GM21786 (cell line): ENCODE results near the gene TTC28.

ENCODE experiments used
- ATAC-seq: cut with Tn5 transposase; IDR thresholded peaks from one replicate; pipeline ENCODE4 v1.9.1; 2021; ENCODE audit not compliant: unreplicated experiment

The TTC28 gene

DNA sequence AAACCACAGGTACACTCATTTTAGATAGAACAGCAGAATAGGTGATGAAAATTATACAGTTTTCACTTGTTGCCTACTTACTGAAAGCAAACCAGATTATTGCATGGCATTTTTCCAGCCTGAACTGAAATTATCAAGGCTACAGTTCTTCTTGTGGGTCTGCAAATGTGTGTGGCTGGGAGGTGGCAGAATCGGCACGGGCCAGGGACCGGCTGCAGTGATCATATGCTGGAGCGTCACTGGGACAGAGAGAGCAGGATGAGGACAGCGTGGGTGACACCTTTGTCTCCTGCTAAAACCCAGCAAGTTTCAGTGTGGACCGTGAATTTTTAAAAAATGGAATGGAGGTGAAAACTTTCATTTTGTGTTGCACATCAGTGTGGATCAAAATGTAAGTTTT lies 701.3 kb downstream of the TTC28 start:
- ATAC-seq: no peak

DNA sequence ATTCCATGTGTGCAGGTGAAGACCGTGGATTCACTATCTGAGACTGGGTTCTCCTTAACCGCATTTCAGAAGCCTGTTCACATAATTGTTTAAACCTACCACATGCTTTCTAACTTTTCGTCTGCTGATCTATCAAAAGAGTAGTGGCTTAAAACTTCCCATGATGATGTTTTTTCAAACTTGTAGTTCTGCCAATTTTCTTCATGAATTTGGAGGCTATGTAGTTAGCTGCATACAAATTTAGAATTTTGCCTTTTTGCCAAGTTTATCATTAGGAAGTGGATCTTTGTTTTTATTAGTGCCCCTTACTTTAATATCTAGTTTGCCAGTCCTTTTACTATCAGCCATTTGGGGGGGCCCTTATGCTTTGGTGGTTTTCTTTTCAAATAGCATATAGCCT lies 703.1 kb downstream of the TTC28 start:
- ATAC-seq: no peak

DNA sequence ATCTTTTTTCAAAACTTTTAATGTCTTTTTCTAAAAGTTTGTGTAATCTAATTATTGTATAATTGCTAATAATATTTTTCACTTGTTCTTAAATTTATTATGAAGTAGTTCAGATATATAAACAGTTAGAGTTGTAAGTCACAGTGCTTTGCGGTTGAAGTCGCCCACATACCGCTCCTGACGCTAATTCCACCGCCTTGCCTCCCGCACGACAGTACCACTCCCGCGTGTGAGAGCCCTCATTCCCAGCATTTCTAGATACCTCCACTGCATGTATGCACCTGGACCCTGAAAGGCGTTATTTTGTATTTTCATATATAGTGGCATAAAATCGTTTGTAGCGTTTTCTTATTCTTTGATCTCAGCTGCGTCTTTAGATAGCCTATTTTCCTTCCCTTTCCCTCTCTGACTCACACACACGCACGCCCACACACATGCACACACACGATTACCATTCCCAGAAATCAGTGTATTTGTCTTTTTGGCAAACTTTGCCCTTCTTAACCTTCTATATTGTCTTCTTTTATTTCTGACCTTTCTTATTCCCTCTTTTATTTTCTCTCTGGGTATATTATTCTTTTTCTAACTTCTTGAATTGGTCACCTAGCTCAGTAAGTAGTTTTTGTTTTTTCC lies 704.1 kb downstream of the TTC28 start:
- ATAC-seq: no peak

DNA sequence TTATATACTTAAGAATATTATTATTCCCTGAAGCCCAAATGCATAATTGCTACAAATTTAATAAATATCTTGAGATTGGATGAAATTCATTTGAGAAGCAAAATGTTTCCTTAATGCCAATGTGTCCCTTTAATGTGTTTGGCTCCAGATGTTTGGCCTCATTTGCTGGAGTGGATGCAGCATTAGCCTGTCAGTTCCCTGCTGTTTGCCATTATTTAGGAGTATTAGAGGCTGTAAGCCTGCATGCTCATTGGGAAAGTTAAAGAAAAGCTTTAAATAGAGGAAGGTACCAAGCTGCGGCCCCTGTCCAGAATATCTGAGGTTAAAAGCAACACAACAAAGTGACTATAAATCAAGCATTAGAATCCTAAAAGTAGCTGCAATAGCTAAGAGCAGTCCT lies 705.8 kb downstream of the TTC28 start:
- no peak for ATAC-seq

DNA sequence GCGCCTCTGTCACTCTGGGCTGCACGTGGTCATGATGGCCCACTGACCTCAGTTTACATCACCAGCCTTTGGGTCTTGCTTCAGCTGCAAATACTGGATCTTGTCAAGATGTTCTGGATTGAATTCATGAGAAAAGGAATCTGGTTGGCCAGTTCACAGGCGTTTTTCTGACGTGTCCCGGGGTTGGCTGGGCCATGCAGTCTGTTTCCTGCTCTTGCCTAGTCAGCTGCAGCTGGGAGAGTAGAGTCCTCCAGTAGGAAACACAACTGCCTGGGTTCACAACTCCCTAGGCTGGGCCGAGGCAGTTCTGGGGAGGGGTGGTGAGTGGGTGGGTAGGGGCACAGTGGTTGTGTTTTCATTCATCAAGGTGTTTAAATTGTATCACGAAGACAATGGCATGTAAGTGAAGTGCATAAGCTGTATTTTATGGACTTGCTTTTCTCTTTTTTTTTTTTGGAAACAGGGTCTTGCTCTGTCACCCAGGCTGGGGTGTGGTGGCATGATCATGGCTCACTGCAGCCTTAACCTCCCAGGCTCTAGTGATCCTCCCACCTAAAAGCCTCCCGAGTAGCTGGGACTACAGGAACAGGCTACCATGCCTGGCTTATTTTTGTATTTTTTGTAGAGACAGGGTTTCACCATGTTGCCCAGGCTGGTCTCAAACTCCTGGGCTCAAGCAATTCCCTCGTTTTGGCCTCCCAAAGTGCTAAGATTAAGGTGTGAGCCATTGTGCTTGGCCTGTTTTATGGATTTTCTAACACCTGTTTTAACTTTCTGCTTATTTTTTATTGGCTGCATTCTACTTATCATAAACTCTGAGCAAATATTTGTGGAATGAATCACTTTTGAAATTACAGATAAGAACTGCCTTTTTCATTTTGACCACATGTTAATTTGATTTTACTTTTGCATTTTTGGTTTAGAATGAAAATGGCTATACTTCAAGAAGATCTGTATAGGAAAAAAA lies 706.6 kb downstream of the TTC28 start:
- no peak for ATAC-seq

DNA sequence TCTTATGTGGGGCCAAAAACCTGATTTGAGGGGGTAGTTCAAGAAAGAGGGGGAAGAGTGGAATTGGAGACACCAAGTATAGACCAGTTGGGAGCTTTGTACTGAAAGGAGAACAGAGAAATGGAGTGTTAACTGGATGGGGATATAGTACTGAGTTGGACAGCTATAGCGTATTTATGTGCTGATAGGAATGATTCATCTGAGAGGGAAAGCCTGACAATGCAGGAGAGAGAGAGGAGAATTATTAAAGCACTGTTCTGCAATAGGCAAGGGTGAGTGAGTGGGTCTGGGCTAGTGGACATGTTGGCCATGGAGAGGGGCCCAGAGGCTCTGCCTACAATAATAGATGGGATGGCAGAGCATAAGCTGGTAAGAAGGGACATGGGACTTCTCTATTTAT lies 707.7 kb downstream of the TTC28 start:
- ATAC-seq: no peak

DNA sequence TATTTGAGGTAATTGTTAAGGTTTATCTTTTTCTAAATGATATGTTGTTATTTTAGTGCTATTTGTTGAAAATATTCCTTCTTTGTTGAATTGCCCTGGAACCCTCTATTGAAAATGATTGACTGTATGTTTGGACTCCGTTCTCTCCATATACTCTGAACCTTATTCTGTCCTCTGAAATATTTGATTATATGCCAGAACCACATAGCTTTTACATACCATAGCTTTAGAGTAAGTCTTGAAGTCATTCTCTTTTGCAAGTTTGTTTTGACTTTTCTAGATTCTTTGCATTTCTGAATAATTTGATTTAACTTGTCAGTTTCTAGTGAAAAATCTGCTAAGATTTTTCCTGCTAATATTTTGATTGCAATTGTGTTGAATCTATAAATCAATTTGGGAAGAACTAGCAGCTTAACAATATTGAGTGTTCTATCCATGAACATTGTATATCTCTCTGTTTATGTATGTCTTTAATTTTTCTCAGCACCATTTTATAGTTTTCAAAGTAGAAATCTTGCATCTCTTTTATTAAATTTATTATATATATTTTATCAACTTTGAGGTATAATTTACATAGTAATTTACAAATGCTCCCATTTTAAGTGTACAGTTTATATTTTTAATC lies 708.9 kb downstream of the TTC28 start:
- no peak for ATAC-seq

DNA sequence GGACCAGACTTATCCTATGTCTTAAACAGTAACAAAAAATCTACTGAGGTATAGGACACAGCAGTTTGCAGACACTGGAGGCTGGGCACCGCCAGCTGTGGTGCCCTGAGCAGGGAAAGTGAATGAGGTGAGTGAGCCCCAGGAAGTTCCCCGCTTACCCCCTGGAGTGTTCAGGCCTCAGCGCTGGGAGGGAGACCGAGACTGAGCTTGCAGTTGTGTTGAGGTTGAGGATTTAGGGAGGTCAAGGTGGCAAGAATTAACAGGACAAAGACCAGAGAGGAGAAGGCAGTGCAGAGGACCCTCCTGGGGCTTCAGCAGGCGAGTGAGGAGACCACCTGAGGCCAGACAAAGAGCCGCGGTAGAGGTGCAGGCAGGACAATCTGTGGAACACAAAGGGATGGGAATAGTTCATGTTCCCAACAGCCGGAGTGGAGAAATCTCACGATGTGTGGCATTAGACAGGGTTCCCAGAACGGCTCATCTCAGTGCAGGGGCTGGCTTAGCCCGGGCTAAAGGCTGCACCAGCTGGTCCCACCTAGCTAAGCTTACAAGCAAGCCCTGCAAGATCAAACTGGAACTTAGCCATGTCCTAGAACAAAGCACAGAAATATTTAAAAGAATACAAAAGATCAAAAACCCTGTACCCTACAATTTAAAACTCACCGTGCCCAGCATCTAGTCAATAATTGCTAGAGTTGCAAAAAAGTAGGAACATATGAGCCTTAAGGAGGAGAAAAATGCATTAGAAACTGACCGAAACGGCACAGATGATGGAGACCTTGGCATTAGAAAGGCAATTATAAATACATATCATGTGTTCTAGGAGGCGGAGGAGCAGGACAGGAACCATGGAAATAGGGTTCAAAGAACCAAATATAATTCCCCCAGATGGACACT lies 713.2 kb downstream of the TTC28 start:
- ATAC-seq: no peak

DNA sequence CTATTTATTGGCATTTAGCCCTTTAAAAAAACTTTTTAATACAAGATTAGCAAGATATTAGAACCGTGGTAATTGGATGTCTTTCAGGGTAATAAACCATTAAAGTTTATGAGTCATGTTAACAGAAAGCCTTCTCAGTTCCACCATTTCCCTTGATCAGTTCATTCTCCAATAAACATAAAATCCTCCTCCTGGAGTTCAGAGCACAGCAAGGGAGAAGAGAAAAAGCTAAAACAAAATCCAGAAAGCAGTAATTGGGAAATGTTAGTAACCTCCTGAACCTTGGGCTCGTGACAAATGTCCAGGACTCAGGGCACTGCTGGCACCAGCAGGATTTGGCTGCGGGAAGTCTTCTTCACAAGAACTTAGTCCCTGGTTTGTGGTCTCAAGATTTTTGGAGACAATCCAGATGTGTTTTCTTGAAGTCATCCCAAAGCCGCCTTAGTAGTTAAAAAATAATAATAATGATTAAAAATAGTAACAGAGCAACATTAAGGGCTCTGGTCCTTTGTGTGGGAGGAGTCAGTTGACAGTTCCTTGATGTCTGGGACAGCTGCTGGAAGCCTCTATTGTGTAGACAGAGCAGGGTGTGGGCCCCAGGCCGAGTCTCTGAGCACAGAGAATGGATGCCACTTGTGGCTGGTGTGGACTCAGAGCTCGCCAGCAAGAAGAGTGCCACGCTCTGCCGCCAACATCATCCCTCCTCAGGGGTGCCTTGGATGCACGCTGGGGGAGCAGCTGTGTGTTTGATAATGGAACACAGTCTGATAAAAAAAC lies 717.2 kb downstream of the TTC28 start:
- ATAC-seq: no peak

DNA sequence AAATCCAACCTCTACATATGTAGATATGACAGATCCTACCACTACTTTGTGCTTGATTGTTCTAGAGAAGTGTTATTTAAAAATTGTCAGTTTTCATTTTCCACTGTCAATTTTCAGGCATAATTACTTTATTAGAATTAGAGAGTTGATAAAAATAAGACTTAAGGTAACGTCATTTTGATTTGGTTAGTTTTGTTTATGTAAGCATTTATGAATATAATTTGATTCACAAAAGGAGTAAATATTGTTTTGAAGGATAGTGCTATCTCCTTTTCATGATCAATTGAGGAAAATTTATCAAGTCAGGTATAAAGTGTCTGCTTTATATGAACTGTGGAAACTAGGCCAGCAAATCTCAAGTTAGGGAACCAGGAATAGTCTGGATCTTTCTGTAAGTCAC lies 718.0 kb downstream of the TTC28 start:
- ATAC-seq: no peak

DNA sequence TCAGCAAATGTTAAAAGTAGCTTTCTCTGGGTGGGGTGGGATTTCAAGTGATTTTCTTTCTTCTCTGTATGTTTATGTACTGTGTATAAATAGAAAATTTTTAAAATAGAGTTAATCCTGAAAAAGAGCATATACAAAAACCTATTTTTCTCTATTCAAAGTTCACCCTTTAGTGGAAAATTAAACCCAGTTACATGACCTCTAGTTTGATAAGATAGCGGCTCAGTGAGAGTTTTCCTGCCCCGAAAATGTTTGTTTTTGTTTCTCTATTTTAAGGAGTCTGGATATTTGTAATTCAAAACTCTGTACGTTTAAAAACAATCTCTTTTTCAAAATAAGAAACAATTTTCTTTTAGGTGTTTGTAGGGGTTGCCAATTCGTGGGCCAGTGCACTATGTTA lies 718.5 kb downstream of the TTC28 start:
- no peak for ATAC-seq

DNA sequence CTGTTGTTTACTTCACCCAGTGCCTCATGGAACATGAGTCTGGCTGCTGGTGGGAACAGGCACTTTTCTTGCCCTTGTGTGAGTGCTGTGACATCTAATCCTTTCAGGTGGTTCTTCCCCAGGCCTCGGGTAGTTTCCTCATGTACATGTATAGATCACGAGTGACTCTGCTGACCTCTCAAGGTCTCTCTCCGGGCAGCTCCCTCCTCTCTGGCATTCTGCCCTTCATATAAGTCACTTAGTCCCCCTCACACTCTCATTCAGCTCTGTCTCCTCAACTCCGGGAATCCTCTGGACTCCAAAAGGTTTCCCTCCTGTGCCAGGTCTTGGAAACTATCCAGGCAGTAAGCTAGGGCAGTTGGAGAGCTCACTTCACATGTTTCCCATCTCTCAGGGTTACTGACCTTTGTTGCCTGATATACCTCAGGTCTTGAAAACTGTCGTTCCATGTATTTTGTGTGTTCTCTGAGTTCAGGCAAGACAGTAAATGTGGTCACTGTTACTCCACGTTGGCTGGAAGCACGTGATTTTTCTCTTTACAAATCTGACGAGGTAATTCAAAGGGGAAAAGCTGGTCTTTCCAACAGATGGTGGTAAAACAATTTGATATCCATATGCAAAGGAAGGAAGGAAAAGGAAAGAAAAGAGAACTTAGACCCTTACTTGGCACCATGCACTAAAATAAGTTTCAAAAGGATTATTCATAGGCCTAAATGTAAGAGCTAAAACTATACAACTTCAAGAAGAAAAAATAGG lies 720.1 kb downstream of the TTC28 start:
- no peak for ATAC-seq

DNA sequence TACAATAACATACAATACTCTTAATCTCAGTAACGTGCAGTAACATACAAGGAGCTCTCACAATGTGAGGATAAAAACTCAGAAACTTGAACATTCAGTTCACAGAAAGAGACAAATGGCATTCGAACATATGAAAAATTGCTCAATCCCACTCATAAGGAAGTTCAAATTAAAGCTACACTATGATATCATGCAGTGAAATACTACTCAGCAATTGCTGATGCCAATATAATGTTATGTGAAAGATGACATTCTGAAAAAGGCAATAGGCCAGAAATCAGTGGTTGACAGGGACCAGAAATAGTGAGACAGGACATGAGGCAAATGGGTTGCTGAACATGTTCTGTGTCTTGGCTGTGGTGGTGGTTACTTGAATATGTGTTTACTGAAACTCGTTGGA lies 726.9 kb downstream of the TTC28 start:
- no peak for ATAC-seq

DNA sequence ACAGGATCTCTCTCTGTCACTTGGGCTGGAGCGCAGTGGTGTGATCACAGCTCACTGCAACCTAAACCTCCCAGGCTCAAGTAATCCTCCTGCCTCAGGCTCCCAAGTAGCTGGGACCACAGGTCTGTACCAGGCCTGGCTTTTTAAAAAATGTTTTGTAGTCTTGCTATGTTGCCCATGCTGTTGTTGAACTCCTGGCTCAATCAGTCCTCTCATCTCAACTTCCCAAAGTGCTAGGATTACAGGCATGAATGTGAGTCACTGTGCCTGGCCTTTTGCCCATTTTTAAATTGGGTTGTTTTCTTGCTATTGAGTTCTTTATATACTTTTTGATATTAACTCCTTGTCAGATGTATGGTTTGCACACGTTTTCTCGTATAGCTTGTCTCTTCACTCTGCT lies 727.5 kb downstream of the TTC28 start:
- ATAC-seq: no peak

DNA sequence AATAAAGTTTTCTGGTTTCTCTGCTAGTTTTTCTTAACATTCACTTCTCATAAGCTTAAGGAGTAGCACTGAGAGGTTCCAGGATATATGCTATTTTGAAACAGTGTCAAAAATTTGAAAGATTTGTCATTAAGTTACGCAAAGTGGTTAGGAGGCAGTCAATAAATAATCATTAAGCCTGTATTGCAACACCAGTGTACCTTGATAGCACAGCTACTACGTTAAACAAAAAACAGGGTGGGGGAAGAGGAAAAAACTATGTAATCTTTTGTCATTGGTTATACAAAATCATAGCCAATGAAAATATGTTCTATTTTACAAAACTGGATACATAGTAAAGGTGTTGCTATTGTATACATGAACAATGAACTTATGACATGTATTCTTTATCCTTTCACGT lies 730.2 kb downstream of the TTC28 start:
- no peak for ATAC-seq

DNA sequence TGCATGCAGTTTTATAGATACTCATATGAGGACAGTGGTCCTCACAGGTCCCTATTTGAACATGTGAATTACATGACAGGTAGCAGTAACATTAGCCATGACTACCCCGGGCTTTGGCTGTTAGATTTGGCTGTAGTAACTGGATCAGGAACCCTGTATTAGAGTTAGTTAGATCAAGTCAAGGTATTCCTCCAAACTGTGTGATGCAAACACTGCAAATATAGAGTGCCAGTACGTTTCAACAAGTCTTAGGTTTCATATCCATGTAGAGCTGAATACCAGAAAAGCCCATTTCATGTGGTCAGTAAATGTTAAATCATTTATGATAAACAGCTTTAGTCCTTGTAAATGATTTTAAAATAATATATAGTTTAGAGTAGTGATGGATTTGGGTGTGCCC lies 731.1 kb downstream of the TTC28 start:
- no peak for ATAC-seq

DNA sequence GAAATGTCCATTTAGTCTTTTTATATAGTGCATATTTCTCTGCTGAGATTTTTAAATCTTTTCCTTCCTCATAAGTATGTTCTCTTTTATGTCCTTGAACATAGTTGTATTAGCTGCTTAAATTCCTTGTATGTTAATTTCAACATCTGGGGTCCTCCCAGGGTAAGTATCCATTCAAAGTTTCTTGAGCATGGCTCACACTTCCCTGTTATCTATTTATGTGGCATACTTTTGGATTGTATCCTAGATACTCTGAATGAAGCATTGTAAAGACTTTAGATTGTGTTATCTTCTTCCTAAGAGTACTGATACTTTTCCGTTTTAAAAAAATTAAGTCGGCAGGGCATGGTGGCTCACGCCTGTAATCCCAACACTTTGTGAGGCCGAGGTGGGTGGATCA lies 732.2 kb downstream of the TTC28 start:
- ATAC-seq: no peak

DNA sequence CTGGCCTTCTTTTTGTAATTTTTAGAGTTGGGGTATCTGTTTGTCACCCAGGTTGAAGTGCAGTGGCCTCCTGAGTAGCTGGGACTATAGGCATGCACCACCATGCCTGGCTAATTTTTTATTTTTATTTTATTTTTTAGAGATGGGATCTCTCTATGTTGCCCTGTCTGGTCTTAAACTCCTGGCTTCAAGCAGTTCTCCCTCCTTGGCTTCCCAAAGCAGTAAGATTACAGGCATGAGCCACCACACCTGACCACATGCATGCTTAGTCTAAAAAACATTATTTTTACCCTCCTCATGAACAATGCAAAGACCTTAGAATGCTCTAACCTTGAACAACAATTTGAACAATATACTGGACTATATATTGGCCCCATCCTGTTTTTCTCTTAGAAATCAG lies 738.5 kb downstream of the TTC28 start:
- no peak for ATAC-seq

DNA sequence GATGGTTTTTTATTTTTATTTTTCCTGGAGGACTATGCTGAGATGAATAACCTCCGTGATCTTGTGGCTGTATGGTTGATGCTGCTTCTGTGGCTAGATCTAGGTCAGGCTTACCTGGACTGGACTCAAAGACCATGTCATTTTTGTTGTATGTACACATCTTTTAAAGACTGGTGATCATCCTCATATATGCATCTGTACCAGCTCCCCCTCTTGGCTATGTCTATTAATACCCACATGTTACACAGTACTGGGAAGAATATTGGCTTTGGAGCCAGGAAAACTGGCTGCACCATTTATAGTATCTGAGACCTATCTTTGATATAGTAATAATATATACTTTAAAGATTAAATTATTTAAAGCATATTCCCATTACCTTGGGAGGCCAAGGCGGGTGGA lies 742.2 kb downstream of the TTC28 start:
- ATAC-seq: no peak

DNA sequence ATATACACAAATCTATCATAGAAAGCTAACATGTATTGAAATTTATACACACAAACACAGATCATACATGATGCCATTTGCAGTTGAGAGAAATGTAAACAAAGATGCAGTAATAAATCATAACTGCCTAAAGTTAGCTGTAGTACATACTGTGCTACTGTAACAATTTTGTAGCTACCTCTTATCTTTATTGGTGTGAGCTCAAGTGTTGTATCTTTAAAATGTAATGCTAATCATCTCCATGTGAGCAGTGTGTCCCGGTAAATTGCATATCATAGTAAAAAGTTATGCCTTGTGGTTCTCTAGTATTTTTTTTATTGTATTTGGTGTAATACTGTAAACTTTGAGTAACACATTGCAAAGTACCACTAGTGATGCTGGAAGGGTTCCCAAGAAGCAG lies 743.7 kb downstream of the TTC28 start:
- ATAC-seq: no peak
